Ascending aorta (tissue), 2 donors: ENCODE measurements around the gene BTBD7. TPM values are rescaled to one million over a fixed set of nuclear protein-coding genes. Genes with fewer than 3 reads are reported as not detected.
A peak's percentile ranks its signal among the peaks of the same experiment; 100 is the strongest.

Experiments
- DNase-seq, 2 donors: peaks; one replicate each; pipeline ENCODE4 v3.0.0-alpha.2; 2019; ENCODE audit warnings: low spot score in 2 of 2
- H3K27ac ChIP-seq, 2 donors: fragments of 200-600 bp; sonication (generic); one replicate each; pipeline ENCODE4 v1.5.1; 2016 to 2017; ENCODE audit warnings: mild to moderate bottlenecking in 1 of 2
- H3K27me3 ChIP-seq: fragments of 200-600 bp; sonication (generic); one replicate; pipeline ENCODE4 v1.5.1; 2017
- H3K36me3 ChIP-seq, 2 donors: fragments of 200-600 bp; sonication (generic); one replicate each; pipeline ENCODE4 v1.5.1; 2016
- H3K4me1 ChIP-seq, 2 donors: fragments of 200-600 bp; sonication (generic); one replicate each; pipeline ENCODE4 v1.5.1; 2016 to 2017; ENCODE audit warnings: mild to moderate bottlenecking in 1 of 2
- H3K4me3 ChIP-seq, 2 donors: fragments of 200-600 bp; sonication (generic); one replicate each; pipeline ENCODE4 v1.5.1; 2016 to 2017; ENCODE audit warnings: mild to moderate bottlenecking in 1 of 2
- H3K9me3 ChIP-seq, 2 donors: fragments of 200-600 bp; sonication (generic); one replicate each; pipeline ENCODE4 v1.5.1; 2016
- CTCF ChIP-seq, 3 experiments: fragments of 200-600 bp in 2 of 3; fragments of 450-650 bp in 1 of 3; sonication (generic) in 2 of 3; IDR thresholded peaks; one replicate each; pipeline ENCODE4 v1.5.1; 2016 to 2019; ENCODE audit warnings: antibody characterized with exemption in 3 of 3, mild to moderate bottlenecking in 1 of 3, moderate library complexity in 1 of 3
- intact Hi-C: fragments of 100-400 bp; cut with DNase I; formaldehyde crosslinking; loops from one replicate; pipeline ENCODE4 v1.15.1; 2023
- total RNA-seq: library from RNA; depleted of rRNA; stranded (reverse); fragments of >200 nt; gene quantifications from one replicate; pipeline ENCODE4 v1.1.0, GENCODE V29; 2016

Gene BTBD7
- total RNA-seq, 1 donor from 2014 or later, result 17.2 TPM

- H3K36me3 ChIP-seq, result peaks cover 17% of the 10 kb centered on the region in 2 donors
- intact Hi-C loops, result loop anchor here (1.0 to 5.0 kb wide), 3 partner anchors 23 to 126 kb away; partner anchors contain the start of genes BTBD7, ITPK1 and MOAP1
- no peaks in the 10 kb centered on the region for H3K9me3 ChIP-seq
- H3K27me3 ChIP-seq, result no peaks in the 10 kb centered on the region
- H3K4me1 ChIP-seq, result peaks cover 8 to 11% of the 10 kb centered on the region in 2 donors
- peak; percentile 12 to 64 for DNase-seq
- H3K4me3 ChIP-seq, result peak overlapping the region; percentile 65 to 72
- peak overlapping the region; percentile 85 to 86 for H3K27ac ChIP-seq
- peak in 1 of 3 experiments; percentile 28 for TF ChIP-seq CTCF (IDR thresholded peaks at IDR 0.05)
Measured at GRCh38 chr14:93207468-93208308, 125.1 kb downstream of the BTBD7 start.

GRCh38 chr14:93206793-93207467 is 125.9 kb downstream of the BTBD7 start, which contains the start of the genes GON7 and UBR7:
Gene GON7 (minus strand): TSS chr14:93207065. CDS start chr14:93207037, 28 bp downstream.
Gene UBR7 (plus strand): TSS chr14:93207256. CDS start chr14:93207292, 36 bp downstream.
- peak; percentile 78 to 97 for DNase-seq
- Histone ChIP-seq H3K4me1 (peaks cover 8 to 11% of the 10 kb centered on the region in 2 donors), H3K4me3 (peak within 1 kb of the TSS; percentile 65 to 72), H3K27me3 (no peaks in the 10 kb centered on the region), H3K27ac (peak within 1 kb of the TSS; percentile 85 to 86), H3K9me3 (no peaks in the 10 kb centered on the region), H3K36me3 (peaks cover 10% of the 10 kb centered on the region in 2 donors)
- intact Hi-C loops, result loop anchor here (1.0 to 5.0 kb wide), 3 partner anchors 23 to 126 kb away; partner anchors contain the start of genes BTBD7, ITPK1 and MOAP1
- peak in 2 of 3 experiments; percentile 5 to 31 for TF ChIP-seq CTCF (IDR thresholded peaks at IDR 0.05)

GRCh38 chr14:93201155-93201704 is 131.6 kb downstream of the BTBD7 start:
- no peak for TF ChIP-seq CTCF (IDR thresholded peaks at IDR 0.05)
- Histone ChIP-seq H3K4me3 (no peak overlapping the region), H3K9me3 (no peaks in the 10 kb centered on the region), H3K36me3 (no peaks in the 10 kb centered on the region), H3K4me1 (peaks cover 4 to 6% of the 10 kb centered on the region in 2 donors), H3K27me3 (no peaks in the 10 kb centered on the region), H3K27ac (no peak overlapping the region)
- DNase-seq, result no peak
- intact Hi-C loops, result no loop called here

- intact Hi-C loops, result no loop called here
- no peaks in the 10 kb centered on the region for H3K27me3 ChIP-seq
- H3K4me3 ChIP-seq, result no peak overlapping the region
- no peak overlapping the region for H3K27ac ChIP-seq
- no peaks in the 10 kb centered on the region for H3K36me3 ChIP-seq
- H3K9me3 ChIP-seq, result no peaks in the 10 kb centered on the region
- no peak for TF ChIP-seq CTCF (IDR thresholded peaks at IDR 0.05)
- H3K4me1 ChIP-seq, result no peaks in the 10 kb centered on the region
- no peak for DNase-seq
Measured at GRCh38 chr14:93200553-93200952, 132.3 kb downstream of the BTBD7 start.

- no peak overlapping the region for H3K27ac ChIP-seq
- H3K9me3 ChIP-seq, result no peaks in the 10 kb centered on the region
- TF ChIP-seq CTCF (IDR thresholded peaks at IDR 0.05), result no peak
- no peaks in the 10 kb centered on the region for H3K4me1 ChIP-seq
- no peaks in the 10 kb centered on the region for H3K36me3 ChIP-seq
- no peak overlapping the region for H3K4me3 ChIP-seq
- intact Hi-C loops, result no loop called here
- no peak for DNase-seq
- H3K27me3 ChIP-seq, result no peaks in the 10 kb centered on the region
Measured at GRCh38 chr14:93199031-93199430, 133.8 kb downstream of the BTBD7 start.
